ENCODE measurements around the gene PHTF1.

Gene PHTF1

GRCh38 chr1:113662101-113662500, 97.2 kb downstream of the PHTF1 start:
- DNase-seq = no peak

- DNase-seq = no peak
These were observed 99.2 kb downstream of the PHTF1 start for GRCh38 chr1:113660088-113660487.

GRCh38 chr1:113659556-113659955, 99.7 kb downstream of the PHTF1 start:
- DNase-seq = no peak

GRCh38 chr1:113659035-113659434, 100.3 kb downstream of the PHTF1 start:
- no peak for DNase-seq

- no peak for DNase-seq
These were observed 101.7 kb downstream of the PHTF1 start for GRCh38 chr1:113657556-113658063.

- DNase-seq = no peak
These were observed 102.2 kb downstream of the PHTF1 start for GRCh38 chr1:113657126-113657525.

GRCh38 chr1:113654883-113655282, 104.4 kb downstream of the PHTF1 start:
- no peak for DNase-seq

GRCh38 chr1:113653741-113654140, 105.5 kb downstream of the PHTF1 start:
- no peak for DNase-seq

- DNase-seq = no peak
These were observed 106.5 kb downstream of the PHTF1 start for GRCh38 chr1:113652771-113653170.

- no peak for DNase-seq
These were observed 110.8 kb downstream of the PHTF1 start for GRCh38 chr1:113648478-113648877.

- no peak for DNase-seq
These were observed 112.1 kb downstream of the PHTF1 start for GRCh38 chr1:113647164-113647563.

Data from NCI-H82 (cell line).